Measurements from ENCODE around the gene RGS9.

DNA sequence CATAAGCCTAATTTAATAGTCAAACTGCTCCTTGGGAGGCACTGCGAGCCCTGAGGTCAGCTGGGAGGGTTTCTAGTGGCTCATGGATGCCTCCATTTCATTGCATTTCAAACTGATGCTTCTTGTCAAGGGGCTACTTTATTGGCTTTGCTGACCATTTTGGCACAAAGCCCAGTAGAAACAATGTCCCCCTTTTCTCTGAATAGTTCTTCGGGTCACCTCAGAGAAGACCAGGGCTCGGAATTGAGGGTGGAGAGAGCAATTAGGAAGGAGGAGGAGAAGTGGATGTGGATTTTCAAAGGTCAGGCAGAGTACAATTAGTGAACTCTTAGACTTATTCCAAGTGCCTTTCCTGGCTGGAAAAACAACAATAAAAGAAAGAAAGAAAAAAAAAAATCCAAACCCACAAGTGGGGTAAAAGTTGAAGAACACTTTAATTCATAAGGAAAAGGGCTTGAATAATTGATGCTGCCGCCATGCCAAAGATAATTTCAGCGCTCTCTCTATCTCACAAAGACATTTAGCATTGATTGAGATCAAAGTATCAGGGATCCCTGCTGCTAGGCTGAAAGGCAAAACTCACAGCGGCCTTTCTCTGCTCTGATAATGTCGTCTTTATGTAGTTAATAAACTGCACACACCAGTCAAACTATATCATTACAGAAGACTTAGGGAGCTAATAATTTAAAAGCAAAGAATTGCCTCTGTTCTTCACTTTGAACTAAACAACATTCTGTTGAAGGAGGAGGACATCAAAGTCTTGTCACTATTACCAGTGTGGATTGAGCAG is 122.7 kb downstream of the RGS9 start:
- no peak for TF ChIP-seq EP300 (IDR thresholded peaks at IDR 0.05)
- TF ChIP-seq POLR2A (IDR thresholded peaks at IDR 0.05): no peak
- TF ChIP-seq, protein P1, sequence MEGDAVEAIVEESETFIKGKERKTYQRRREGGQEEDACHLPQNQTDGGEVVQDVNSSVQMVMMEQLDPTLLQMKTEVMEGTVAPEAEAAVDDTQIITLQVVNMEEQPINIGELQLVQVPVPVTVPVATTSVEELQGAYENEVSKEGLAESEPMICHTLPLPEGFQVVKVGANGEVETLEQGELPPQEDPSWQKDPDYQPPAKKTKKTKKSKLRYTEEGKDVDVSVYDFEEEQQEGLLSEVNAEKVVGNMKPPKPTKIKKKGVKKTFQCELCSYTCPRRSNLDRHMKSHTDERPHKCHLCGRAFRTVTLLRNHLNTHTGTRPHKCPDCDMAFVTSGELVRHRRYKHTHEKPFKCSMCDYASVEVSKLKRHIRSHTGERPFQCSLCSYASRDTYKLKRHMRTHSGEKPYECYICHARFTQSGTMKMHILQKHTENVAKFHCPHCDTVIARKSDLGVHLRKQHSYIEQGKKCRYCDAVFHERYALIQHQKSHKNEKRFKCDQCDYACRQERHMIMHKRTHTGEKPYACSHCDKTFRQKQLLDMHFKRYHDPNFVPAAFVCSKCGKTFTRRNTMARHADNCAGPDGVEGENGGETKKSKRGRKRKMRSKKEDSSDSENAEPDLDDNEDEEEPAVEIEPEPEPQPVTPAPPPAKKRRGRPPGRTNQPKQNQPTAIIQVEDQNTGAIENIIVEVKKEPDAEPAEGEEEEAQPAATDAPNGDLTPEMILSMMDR (IDR thresholded peaks at IDR 0.05): no peak
- no peak for TF ChIP-seq POLR2AphosphoS5 (IDR thresholded peaks at IDR 0.05)
